Activated T-helper 9 cell treated with anti-CD3 and anti-CD28 coated beads, Interleukin-2, amount 50 U/mL, for 16 hours (primary cell): ENCODE results near the gene GTF3C6.
"Not testable (repeated sequence)": the region's sequence is repeated elsewhere in the genome, so short reads cannot be mapped to it uniquely, and the experiment has no call there.

Experiments
- DNase-seq: peaks from one replicate; pipeline ENCODE4 v3.0.0-alpha.2; 2020; ENCODE audit warnings: low read depth

GTF3C6 gene, protein sequence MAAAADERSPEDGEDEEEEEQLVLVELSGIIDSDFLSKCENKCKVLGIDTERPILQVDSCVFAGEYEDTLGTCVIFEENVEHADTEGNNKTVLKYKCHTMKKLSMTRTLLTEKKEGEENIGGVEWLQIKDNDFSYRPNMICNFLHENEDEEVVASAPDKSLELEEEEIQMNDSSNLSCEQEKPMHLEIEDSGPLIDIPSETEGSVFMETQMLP

DNA sequence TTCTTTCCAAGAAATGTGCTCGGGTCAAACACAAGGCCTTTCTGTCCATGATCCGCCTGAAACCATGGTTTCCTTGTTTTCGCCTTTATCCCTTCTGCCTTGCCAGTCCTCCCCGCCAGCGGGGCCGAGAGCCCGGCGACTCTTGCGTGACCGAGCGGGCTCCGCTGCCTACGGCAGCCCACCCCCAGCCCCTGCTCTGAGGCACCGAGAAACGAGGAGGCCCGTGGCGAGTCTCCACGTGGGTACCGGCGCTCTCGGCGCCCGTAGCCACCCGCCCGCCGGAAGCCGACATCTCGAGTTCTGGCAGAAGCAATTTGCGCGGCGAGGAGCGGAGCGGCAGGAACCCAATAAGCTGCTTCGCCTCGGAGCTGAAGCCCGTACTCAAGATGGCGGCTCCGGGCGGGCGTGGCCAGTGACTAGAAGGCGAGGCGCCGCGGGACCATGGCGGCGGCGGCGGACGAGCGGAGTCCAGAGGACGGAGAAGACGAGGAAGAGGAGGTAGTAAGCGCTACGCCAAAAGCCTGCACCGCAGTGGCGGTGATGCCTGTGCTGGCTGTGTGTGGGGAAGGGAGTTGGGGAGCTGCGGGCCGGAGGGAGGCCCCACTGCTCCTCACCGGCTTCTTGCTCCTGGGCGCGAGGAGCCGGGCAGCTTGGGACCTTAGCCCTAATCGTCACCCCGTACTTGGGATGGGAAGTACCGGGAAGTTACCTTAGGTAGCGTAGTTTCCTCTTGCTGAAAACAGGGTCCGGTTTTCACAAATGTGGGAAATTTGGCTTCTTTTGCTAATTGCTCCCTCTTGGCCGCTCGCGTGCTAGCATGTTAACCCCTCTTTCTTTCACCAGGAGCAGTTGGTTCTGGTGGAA, at the start of gene GTF3C6:
TSS of gene GTF3C6 (plus strand) at position 378 of the 864 bp plus-strand sequence. CDS start at position 442, 64 bp downstream.
- DNase-seq, result peak; percentile 87

DNA sequence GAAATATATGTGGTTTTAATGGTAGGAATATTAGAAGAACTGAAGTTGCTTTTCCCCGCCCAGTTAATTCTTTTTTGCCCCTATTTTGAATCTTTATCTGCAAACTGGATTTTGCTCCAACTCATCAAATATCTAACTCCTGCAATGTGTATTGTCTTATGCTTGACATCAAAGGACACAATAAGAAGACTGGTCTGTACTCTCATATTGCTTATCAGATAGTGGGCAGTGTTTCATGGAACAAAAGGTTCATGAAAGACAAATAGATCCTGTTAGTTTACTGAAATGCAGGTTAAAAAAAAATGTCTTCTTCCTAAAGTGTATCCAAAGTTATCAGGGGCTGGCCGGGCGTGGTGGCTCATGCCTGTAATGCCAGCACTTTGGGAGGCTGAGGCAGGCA, 27.7 kb upstream of the GTF3C6 start:
- DNase-seq, result no peak

DNA sequence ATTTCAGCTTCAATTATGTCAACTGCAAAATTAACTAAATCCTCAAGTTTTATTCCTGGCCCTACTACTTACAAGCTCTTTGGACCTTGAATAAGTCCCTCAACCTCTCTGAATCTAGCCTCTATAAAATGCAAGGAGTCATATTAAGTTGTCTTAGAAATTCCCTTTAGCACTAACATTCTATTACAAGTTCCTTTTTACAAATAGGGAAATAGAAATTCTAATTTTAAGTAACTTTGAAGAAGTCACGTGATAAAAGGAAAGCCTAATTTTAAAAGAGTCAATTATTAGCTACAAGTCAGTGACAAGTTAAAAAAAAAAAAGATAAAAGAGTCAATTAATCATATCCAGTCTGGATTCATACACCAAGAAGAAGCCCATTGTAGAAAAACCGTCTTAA, 24.6 kb upstream of the GTF3C6 start:
- no peak for DNase-seq

DNA sequence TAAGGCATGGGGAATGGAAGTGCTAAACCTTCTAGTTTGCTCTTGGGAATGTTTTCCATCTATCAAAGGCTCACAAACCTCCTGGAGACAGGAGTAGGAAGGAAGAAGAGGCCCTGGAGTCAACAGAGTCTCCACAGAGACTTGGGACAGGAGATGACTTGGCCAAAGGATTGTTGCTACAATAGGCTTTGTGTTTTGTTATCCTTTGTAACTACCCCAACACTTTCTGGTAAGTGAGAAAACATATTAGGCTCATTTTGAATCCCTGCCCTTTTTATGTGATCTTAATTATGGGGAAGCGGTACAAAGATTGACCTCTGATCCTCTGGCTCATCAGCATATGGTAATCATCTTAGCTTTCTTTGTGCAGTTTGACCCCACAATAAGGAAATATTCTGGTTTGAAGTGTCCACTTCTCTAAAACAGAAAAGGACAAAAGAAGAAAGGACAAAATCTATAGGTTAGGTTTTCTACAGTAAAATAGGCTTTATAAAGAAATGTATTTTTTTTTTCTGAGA, 24.1 kb upstream of the GTF3C6 start:
- DNase-seq, result no peak

DNA sequence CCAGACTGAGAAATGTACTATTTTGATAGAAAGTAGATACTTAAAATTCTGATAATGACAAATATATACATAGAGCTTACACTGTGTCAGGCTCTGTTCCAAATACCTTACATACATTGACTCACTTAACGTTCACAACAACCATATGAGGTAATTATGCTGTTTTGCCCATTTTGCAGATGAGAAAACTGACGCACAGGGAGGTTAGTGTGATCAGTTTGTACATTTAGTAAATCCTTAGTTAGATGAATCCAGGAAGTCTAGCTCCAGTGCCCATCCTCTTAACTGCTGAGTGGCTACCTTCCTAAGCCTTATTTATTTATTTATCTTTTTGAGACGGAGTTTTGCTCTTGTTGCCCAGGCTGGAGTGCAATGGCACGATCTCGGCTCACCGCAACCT, 23.3 kb upstream of the GTF3C6 start:
- no peak for DNase-seq

DNA sequence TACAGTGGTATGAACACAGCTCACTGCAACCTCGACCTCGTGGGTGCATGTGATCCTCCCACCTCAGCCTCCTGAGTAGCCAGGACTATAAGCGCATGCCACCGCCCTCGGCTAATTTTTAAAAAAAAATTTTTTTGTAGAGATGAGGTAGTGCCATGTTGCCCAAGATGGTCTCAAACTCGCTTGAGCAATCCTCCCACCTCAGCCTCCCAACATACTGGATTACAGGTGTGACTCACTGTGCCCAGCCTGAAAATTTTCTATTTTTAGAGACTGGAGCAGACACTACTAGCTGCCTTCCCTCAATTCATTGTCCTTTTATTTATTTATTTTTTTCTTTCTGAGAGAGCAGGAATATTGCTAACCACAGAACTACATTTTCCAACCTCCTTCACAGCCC, 20.3 kb upstream of the GTF3C6 start:
- no peak for DNase-seq

DNA sequence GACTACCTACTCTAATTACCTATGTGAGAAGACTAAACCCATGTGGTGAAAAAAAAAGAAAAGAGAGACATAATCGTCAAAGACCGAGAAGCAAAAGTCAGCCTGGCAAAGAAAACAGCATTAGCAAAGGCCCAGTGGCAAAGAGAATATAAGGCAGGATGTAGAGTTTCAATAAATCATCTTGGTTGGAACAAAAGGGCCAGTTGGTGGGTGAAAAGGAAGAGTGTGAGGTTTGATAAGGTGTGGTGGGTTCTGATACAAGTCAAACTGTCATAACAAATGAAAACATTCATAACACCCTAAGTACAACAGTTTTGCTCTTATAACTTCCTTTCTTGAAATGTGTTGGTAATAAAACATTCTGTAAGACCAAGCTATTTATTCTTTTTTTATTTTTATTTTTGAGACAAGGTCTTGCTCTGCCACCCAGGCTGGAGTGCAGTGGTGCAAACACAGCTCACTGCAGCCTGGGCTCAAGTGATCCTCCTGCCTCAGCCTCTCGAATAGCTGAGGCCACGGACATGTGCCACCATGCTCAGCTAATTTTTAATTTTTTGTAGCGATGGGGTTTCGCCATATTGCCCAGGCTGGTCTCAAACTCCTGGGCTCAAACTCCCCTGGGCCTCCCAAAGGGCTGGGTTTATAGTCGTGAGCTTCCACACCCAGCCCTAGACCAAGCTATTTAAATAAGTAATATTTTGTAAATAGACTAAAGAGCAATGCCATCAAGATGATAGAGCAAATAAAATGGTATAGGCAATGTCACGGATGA, 18.9 kb upstream of the GTF3C6 start:
- no peak for DNase-seq

DNA sequence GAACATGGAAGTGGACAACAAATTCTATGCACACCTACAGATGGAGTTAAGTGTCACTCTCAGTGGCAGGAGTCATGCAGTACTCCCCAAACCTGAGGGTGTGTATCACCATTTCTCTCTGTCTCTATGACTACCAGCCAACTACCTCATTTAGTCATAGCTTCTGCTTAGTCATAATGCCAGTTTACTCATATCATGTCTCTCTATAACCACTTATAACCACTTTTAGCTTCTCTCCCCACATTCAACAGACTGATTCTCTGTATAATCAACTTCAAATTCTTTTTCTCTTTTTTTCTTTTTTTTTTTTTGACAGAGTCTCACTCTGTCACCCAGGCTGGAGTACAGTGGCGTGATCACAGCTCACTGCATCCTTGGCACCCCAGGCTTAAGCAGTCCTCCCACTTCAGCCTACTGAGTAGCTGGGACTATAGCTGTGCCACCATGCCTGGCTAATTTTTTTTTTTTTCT, 13.8 kb upstream of the GTF3C6 start:
- peak; percentile 9 for DNase-seq

DNA sequence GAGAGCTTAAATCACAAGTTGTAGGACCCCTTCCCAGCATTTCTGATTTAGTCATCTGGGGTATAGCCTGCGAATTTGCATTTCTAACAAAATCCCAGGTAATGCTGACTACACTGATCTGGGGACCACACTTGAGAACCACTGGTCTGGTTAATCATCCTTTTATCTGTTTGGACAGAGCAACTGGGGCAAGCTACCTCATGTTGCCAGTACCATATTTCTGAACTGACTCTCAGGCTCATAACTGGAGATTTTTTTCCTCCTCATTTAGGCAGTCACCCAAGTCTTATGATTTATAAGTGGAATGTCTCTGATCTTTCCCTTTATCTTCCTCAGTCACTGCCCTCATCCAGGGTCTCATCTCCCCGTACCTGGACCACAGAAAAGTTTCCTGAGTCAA, 12.0 kb upstream of the GTF3C6 start:
- no peak for DNase-seq

DNA sequence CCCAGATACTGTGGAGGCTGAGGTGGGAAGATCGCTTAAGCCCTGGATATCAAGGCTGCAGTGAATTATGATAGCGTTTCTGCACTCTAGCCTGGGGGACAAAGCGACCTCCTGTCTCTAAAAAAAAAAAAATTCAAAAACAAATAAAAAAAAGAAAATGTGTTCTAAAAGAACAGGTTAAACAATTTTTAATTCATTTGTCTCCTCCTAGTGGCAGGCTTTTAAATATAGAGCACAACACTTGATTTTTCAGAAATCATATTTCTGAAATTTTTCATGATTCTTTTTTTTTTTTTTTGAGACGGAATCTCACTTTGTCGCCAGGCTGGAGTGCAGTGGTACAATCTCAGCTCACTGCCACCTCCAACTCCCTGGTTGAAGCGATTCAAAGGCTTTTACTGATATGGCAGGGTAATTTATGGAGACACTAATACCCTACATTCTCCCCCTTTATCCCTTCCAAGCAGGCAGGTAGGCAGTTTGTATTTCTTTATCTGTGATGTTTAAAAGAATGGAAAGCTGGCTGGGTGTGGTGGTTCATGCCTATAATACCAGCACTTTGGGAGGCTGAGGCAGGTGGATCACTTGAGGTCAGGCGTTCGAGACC, 8.7 kb upstream of the GTF3C6 start:
- no peak for DNase-seq

DNA sequence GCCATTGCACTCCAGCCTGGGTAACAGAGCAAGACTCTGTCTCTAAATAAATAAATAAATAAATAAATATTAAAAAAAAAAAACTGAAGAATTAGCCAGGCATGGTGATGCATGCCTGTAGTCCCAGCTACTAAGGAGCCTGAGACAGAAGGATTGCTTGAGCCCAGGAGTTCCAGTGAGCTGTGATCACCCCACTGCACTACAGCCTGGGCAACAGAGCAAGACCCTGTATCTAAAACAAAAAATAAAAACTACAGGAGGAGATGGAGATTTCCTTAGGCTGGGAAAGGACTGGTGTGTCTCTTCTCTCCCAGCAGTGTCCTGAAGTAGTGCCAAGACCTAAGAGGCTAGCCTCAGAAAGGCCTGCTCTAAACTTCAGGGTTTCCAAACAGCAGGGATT, 8.1 kb upstream of the GTF3C6 start:
- no peak for DNase-seq

DNA sequence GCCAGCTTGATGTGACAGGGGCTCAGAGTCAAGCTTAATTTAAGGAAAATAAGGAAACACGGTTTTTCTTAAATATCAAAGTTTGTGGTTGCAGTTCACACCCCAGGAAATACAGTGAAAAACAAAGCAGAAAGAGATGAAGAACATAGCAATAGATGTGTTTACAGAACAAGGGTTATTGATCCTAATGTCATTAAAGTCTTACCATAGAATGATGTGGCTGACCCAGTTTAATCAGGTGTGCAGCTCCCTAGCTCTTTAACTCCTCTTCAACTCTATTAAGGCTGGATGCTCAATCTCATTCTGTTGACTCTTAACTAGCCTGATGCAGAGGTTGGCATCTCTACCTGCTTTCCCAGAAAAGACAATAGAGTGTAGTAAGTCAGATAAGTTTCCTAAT, 7.5 kb upstream of the GTF3C6 start:
- DNase-seq, result no peak

DNA sequence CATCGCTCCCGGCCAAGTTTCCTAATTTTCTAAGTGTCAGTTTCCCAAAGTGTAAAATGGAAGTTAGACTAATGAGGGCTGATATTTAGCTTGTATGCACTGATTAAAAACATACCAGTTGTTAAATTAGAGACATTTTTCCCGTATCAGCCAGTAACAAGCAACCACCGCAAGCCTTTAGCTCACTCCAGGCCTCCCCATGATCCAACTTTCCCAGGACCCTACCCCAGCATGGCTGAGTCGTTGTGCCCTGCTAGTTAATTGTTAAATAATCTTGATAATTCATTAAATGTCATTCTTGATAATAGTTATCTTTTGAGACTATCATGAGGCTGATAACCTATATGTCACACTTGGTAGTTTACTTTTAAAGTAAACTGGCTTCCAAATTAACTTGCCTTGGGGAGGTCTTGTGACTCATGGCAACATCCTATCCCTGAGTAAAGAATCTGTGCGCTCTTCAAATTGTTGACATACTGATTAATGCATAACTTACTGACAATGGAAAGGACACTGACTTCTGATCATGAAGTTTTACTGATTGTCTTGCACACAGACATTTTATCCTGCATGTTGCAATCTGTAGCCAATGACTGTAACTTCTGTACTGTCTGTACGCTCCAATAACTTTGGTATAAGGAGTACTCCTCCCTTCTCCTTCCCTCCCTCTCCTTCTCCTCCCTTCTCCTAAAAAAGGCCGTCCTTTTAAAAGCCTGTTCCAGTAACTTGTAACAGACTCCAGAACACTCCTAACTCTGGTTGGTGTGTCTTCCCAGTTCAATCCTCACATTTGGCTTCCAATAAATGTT, 6.3 kb upstream of the GTF3C6 start:
- DNase-seq, result no peak

DNA sequence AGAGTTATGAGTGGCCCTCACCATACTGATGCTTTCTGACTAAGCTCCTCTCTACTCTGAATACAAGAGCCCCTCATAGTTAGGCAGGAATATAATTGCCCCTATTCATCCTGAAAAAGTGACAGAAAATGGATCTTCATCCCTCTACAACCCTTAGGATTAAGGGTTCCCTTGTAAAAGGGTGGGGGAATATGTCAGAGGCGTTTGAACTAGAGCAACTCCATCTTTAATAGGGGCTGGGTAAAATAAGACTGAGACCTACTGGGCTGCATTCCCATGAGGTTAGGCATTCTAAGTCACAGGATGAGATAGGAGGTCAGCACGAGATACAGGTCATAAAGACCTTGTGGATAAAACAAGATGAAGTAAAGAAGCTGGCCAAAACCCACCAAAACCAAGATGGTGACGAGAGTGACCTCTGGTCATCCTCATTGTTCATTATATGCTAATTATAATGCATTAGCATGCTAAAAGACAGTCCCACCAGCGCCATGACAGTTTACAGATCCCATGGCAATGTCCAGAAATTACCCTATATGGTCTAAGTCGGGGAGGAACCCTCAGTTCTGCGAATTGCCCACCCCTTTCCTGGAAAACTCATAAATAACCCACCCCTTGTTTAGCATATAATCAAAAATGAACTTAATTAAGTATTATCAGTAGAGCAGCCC, 4.7 kb upstream of the GTF3C6 start:
- no peak for DNase-seq

DNA sequence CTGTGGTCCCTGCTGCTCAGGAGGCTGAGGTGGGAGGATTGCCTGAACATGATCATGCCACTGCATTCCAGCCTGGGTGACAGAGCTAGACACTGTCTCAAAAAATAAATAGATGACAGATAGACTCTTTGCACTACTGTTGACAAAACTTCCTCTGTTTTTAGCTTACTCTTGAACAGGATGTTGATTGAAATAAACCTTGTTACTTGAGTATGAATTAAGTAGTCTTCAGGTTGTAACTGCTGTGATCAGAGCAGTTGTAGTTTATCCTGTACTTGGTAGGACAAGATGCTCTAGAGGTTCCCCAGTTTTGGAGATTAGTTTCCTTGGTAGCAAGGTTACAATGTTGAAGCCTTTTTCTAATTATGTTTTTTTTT, 1.5 kb downstream of the GTF3C6 start:
- no peak for DNase-seq

DNA sequence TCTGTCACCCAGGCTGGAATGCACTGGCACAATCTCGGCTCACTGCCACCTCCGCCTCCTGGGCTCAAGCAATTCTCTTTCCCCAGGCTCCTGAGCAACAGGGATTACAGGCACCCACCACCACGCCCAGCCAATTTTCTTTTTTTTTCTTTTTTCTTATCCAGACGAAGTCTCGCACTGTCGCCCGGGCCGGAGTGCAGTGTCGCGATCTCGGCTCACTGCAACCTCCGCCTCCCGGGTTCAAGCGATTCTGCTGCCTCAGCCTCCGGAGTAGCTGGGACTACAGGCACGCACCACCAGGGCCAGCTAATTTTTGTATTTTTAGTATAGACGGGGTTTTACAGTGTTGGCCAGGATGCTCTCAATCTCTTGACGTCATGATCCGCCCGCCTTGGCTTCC, 4.1 kb downstream of the GTF3C6 start:
- not testable (repeated sequence) for DNase-seq

DNA sequence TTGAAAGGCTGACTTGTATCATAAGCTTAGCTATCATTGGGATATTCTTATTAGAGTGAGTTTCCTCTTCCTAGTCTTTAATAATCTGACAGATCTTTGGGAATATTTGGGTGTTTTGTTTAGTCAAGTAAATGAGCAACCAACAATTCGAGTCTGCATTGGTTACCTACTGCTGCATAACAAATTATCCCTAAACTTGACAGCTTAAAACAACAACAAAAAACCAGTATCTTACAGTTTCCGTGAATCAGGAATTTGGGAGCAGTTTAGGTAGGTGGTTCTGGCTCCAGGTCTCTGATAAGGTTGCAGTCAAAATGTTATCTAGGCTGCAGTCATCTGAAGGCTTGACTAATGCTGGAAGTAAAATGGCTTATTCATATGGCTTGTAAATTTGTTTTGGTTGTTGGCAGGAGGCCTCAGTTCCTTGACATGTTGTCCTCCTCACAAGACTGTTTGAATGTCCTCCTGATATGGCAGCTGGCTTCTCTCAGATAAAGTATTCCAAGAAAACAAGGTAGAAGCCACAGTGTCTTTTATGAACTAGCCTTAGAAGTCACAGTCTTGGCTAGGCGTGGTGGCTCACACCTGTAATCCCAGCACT, 7.2 kb downstream of the GTF3C6 start:
- no peak for DNase-seq

DNA sequence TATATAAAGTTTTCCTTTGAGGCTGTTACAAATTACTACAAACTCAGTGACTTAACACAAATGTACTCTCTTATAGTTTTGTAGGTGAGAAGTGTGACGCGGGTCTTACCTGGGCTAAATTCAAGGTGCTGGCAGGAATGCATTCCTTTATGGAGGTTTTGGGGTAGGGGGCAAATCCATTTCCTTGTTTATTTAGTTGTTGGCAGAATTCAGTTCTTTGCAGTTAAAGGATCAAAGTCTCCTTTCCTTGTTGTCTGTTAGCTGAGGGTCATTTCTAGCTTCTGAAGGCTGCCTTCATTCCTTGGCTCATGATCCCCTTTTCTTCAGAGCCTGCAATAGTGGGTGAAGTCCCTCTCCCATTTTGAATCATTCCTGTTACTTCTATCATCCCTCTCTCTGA, 10.2 kb downstream of the GTF3C6 start:
- DNase-seq, result not testable (repeated sequence)

DNA sequence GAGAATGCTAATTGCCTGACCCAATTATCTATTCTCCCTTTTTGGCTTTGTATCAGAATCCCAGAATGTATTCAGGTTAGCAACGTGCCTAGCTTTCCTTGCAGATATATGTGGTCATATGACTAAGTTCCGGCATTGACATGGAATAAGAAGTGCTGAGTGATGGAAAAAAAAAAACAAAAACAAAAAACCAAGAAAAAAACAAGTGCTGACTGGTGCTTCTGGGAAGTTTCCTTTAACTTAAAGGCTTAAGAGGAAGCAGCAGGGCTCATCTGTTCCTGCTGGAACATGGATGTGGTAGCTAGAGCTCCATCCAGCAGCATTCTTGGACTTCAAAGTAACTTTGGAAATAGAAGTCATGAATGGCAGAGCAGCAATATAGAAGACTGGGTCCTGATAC, 13.0 kb downstream of the GTF3C6 start:
- DNase-seq, result no peak

DNA sequence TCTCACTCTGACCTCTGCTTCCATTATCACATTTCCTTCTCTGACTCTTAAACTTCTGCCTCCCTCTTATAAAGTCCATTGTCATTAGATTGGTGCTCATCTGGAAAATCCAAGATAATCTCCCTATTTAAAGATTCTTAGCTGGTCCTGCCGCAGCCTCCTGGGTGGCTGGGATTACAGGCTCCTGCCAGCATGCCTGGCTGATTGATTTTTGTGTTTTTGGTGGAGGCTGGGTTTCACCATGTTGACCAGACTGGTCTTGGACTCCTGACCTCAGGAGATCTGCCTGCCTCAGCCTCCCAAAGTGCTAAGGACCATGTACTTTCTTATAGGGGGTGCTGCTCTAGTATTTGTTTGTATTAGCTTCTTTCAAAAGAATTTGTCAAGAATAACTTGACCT, 18.1 kb downstream of the GTF3C6 start:
- DNase-seq, result no peak
